H1 (cell line): ENCODE measurements around the gene NFIC.

Experiments
- CEBPB ChIP-seq: IDR thresholded peaks from 2 replicates; pipeline ENCODE4 v1.6.1; 2012; ENCODE audit warnings: low read depth, low read length
- CTCF ChIP-seq, 3 experiments: IDR thresholded peaks; 1 replicate in 2 of 3; 2 replicates in 1 of 3; pipeline versions ENCODE4 v1.5.1 to v1.6.1; 2011; ENCODE audit warnings: low read length in 3 of 3, mild to moderate bottlenecking in 3 of 3, inconsistent platforms in 2 of 3, low read depth in 1 of 3, moderate library complexity in 1 of 3; ENCODE audit not compliant: insufficient read depth in 1 of 3; ENCODE audit errors: control extremely low read depth in 1 of 3
- HDAC2 ChIP-seq, 2 experiments: fragments of 300-600 bp in 1 of 2; sonication (generic) in 1 of 2; IDR thresholded peaks; 2 replicates each; pipeline ENCODE4 v1.6.1; 2011 to 2012; ENCODE audit warnings: low read depth in 2 of 2, low read length in 2 of 2, mild to moderate bottlenecking in 2 of 2, moderate library complexity in 2 of 2, borderline replicate concordance in 1 of 2, inconsistent platforms in 1 of 2
- POLR2AphosphoS5 ChIP-seq: IDR thresholded peaks from 2 replicates; pipeline ENCODE4 v1.6.1; 2011; ENCODE audit warnings: low read depth, low read length
- RNF2 ChIP-seq: fragments of 200-900, 300-1000 bp; sonication (generic); IDR thresholded peaks from 2 replicates; pipeline ENCODE4 v1.7.1; 2016; ENCODE audit warnings: borderline replicate concordance, low read depth, mild to moderate bottlenecking, antibody characterized with exemption, low read length; ENCODE audit not compliant: poor library complexity, severe bottlenecking; ENCODE audit errors: missing control alignments
- SIN3A ChIP-seq, 2 experiments: IDR thresholded peaks in 1 of 2; conservative IDR thresholded peaks in 1 of 2; 2 replicates each; pipeline ENCODE4 v1.6.1; 2011 to 2012; ENCODE audit warnings: low read length in 2 of 2, improper control_type of control experiment in 1 of 2, low read depth in 1 of 2, mild to moderate bottlenecking in 1 of 2

GRCh38 chr19:3464587-3465235, 98.3 kb downstream of the NFIC start:
- TF ChIP-seq CTCF (IDR thresholded peaks at IDR 0.05; ENCODE audit: control extremely low read depth in 1 of 3, insufficient read depth in 1 of 3, low read depth in 1 of 3, low read length in 3 of 3) (no peak), SIN3A (conservative IDR thresholded peaks at IDR 0.05 in 1 of 2, IDR thresholded peaks at IDR 0.05 in 1 of 2; ENCODE audit: low read depth in 1 of 2, low read length in 2 of 2) (no peak), RNF2 (no peak), POLR2AphosphoS5 (no peak), CEBPB (no peak), HDAC2 (IDR thresholded peaks at IDR 0.05; ENCODE audit: borderline replicate concordance in 1 of 2, low read depth in 2 of 2, low read length in 2 of 2) (no peak)
